ENCODE data around the gene RSRC2.

RSRC2 gene

DNA sequence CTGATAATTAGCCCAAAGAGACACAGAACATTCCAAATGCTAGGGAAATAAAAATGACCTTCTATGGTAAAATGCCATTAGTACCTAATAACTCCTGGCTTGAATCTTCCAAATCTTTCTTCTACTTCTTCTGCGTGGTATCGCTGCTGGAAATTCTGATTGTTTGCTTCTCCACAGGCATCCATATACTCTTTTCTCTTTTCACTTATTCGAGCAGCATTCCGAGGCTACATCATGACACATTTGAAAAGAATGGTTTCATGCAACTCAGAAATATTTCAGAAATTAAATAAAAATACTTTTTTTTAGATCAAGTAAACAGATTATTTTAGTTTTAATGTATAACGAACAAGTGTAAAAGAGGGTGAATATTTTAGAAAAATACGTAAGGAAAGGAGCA is 44.9 kb downstream of the RSRC2 start:
- Histone ChIP-seq H2BK12ac (ENCODE audit: low read length) (no peak overlapping the region), H3K4me2 (ENCODE audit: insufficient read depth, low read length, poor library complexity, severe bottlenecking) (no peak overlapping the region), H2BK15ac (ENCODE audit: low read length) (no peak overlapping the region), H3K4ac (ENCODE audit: low read length) (no peak overlapping the region), H3K27me3 (ENCODE audit: control insufficient read depth in 3 of 3, insufficient read depth in 3 of 3, low read depth in 1 of 3, low read length in 3 of 3) (no peaks in the 10 kb centered on the region), H3K27ac (replicated peaks; ENCODE audit: low read length) (no peak overlapping the region), H4K8ac (ENCODE audit: low read depth, low read length) (no peak overlapping the region), H2BK120ac (ENCODE audit: low read depth, low read length) (no peak overlapping the region), H3K9ac (ENCODE audit: low read depth, low read length, poor library complexity) (no peak overlapping the region), H3K4me1 (ENCODE audit: control insufficient read depth in 2 of 2, insufficient read depth in 1 of 2, low read depth in 1 of 2, low read length in 2 of 2) (no peaks in the 10 kb centered on the region), H3K4me3 (ENCODE audit: low read length in 2 of 2) (no peak overlapping the region), H2AK5ac (ENCODE audit: low read depth, low read length) (no peak overlapping the region), H3K9me3 (replicated peaks in 1 of 2; ENCODE audit: control insufficient read depth in 2 of 2, insufficient read depth in 1 of 2, low read depth in 1 of 2, low read length in 2 of 2) (no peaks in the 10 kb centered on the region), H3K18ac (ENCODE audit: low read length) (no peak overlapping the region), H3K14ac (ENCODE audit: low read length) (no peak overlapping the region), H3K36me3 (replicated peaks in 1 of 2; ENCODE audit: control insufficient read depth in 2 of 2, insufficient read depth in 2 of 2, low read length in 2 of 2) (peaks cover 29 to 99% of the 10 kb centered on the region in 2 donors), H3K79me1 (ENCODE audit: low read depth, low read length) (no peaks in the 10 kb centered on the region), H4K91ac (ENCODE audit: low read depth, low read length, poor library complexity) (no peak overlapping the region), H2BK5ac (ENCODE audit: low read length) (no peak overlapping the region), H2AFZ (ENCODE audit: low read length) (no peak overlapping the region), H3K23ac (ENCODE audit: low read depth, low read length, poor library complexity) (no peak overlapping the region)
- DNase-seq (ENCODE audit: low spot score): no peak
- no CpG with 5 or more reads among the region's 6 CpGs for WGBS, 2 donors (ENCODE audit: extremely low coverage in 2 of 2, insufficient read length in 2 of 2, insufficient replicate concordance in 1 of 2)

DNA sequence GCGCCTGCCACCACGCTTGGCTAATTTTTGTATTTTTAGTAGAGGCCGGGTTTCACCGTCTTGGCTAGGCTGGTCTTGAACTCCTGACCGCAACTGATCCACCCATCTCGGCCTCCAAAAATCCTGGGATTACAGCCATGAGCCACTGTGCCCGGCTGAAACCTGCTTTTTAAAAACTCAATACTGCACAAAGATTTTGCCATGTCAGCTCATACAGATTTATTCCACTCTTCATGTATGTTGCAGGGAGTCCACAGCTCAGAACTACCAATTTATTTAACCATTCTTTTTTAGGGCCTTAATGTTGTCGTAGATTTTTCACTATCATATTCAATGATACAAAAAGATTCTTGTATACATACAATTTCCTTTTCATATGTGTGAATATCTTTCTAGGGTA is 46.0 kb downstream of the RSRC2 start:
- H3K14ac ChIP-seq (ENCODE audit: low read length): no peak overlapping the region
- no peak overlapping the region for H2BK15ac ChIP-seq (ENCODE audit: low read length)
- no peak overlapping the region for H2BK12ac ChIP-seq (ENCODE audit: low read length)
- no peak overlapping the region for H2BK5ac ChIP-seq (ENCODE audit: low read length)
- H3K27me3 ChIP-seq (ENCODE audit: control insufficient read depth in 3 of 3, insufficient read depth in 3 of 3, low read depth in 1 of 3, low read length in 3 of 3): no peaks in the 10 kb centered on the region
- no peak overlapping the region for H4K91ac ChIP-seq (ENCODE audit: low read depth, low read length, poor library complexity)
- H2BK120ac ChIP-seq (ENCODE audit: low read depth, low read length): no peak overlapping the region
- no peaks in the 10 kb centered on the region for H3K9me3 ChIP-seq (replicated peaks in 1 of 2; ENCODE audit: control insufficient read depth in 2 of 2, insufficient read depth in 1 of 2, low read depth in 1 of 2, low read length in 2 of 2)
- H3K9ac ChIP-seq (ENCODE audit: low read depth, low read length, poor library complexity): no peak overlapping the region
- H3K4ac ChIP-seq (ENCODE audit: low read length): no peak overlapping the region
- H3K4me3 ChIP-seq (ENCODE audit: low read length in 2 of 2): no peak overlapping the region
- H3K18ac ChIP-seq (ENCODE audit: low read length): no peak overlapping the region
- no peak overlapping the region for H3K4me2 ChIP-seq (ENCODE audit: insufficient read depth, low read length, poor library complexity, severe bottlenecking)
- H3K36me3 ChIP-seq (replicated peaks in 1 of 2; ENCODE audit: control insufficient read depth in 2 of 2, insufficient read depth in 2 of 2, low read length in 2 of 2): peaks cover 31 to 100% of the 10 kb centered on the region in 2 donors
- H3K79me1 ChIP-seq (ENCODE audit: low read depth, low read length): no peaks in the 10 kb centered on the region
- no peak overlapping the region for H2AFZ ChIP-seq (ENCODE audit: low read length)
- no peak overlapping the region for H3K23ac ChIP-seq (ENCODE audit: low read depth, low read length, poor library complexity)
- no peak overlapping the region for H4K8ac ChIP-seq (ENCODE audit: low read depth, low read length)
- H3K27ac ChIP-seq (replicated peaks; ENCODE audit: low read length): no peak overlapping the region
- no peak for DNase-seq (ENCODE audit: low spot score)
- no peaks in the 10 kb centered on the region for H3K4me1 ChIP-seq (ENCODE audit: control insufficient read depth in 2 of 2, insufficient read depth in 1 of 2, low read depth in 1 of 2, low read length in 2 of 2)
- no peak overlapping the region for H2AK5ac ChIP-seq (ENCODE audit: low read depth, low read length)
- no CpG with 5 or more reads among the region's 8 CpGs for WGBS, 2 donors (ENCODE audit: extremely low coverage in 2 of 2, insufficient read length in 2 of 2, insufficient replicate concordance in 1 of 2)

DNA sequence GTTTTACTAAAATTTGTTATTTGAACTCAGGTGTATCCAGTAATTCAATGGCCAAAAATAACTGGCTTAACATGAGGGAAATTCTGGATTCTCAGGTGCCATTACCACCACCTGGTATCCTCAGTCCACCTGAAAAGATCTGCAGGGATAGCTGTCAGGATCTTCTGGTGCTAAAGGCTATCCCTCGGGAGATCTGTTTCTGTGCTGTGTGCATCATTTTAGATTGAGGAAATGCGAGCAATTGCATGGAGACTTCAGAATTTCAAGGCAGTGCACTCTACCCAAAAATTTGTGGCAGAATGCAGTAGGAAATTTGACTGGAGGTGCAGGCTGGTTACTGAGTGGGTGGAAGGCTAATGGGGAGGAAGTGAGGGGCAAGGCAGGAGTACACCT is 52.4 kb downstream of the RSRC2 start:
- H2BK12ac ChIP-seq (ENCODE audit: low read length): no peak overlapping the region
- no CpG with 5 or more reads among the region's 2 CpGs for WGBS, 2 donors (ENCODE audit: extremely low coverage in 2 of 2, insufficient read length in 2 of 2, insufficient replicate concordance in 1 of 2)
- no peak overlapping the region for H3K14ac ChIP-seq (ENCODE audit: low read length)
- H3K4ac ChIP-seq (ENCODE audit: low read length): no peak overlapping the region
- peaks cover 2% of the 10 kb centered on the region for H3K79me1 ChIP-seq (ENCODE audit: low read depth, low read length)
- no peak for DNase-seq (ENCODE audit: low spot score)
- H2AFZ ChIP-seq (ENCODE audit: low read length): no peak overlapping the region
- no peak overlapping the region for H3K27ac ChIP-seq (replicated peaks; ENCODE audit: low read length)
- H3K36me3 ChIP-seq (replicated peaks in 1 of 2; ENCODE audit: control insufficient read depth in 2 of 2, insufficient read depth in 2 of 2, low read length in 2 of 2): peaks cover 31 to 80% of the 10 kb centered on the region in 2 donors
- no peak overlapping the region for H3K9ac ChIP-seq (ENCODE audit: low read depth, low read length, poor library complexity)
- no peak overlapping the region for H4K8ac ChIP-seq (ENCODE audit: low read depth, low read length)
- no peak overlapping the region for H2BK5ac ChIP-seq (ENCODE audit: low read length)
- H3K23ac ChIP-seq (ENCODE audit: low read depth, low read length, poor library complexity): no peak overlapping the region
- H3K9me3 ChIP-seq (replicated peaks in 1 of 2; ENCODE audit: control insufficient read depth in 2 of 2, insufficient read depth in 1 of 2, low read depth in 1 of 2, low read length in 2 of 2): no peaks in the 10 kb centered on the region
- no peak overlapping the region for H3K4me2 ChIP-seq (ENCODE audit: insufficient read depth, low read length, poor library complexity, severe bottlenecking)
- no peak overlapping the region for H3K4me3 ChIP-seq (ENCODE audit: low read length in 2 of 2)
- no peaks in the 10 kb centered on the region for H3K27me3 ChIP-seq (ENCODE audit: control insufficient read depth in 3 of 3, insufficient read depth in 3 of 3, low read depth in 1 of 3, low read length in 3 of 3)
- no peaks in the 10 kb centered on the region for H3K4me1 ChIP-seq (ENCODE audit: control insufficient read depth in 2 of 2, insufficient read depth in 1 of 2, low read depth in 1 of 2, low read length in 2 of 2)
- H2AK5ac ChIP-seq (ENCODE audit: low read depth, low read length): no peak overlapping the region
- no peak overlapping the region for H3K18ac ChIP-seq (ENCODE audit: low read length)
- H4K91ac ChIP-seq (ENCODE audit: low read depth, low read length, poor library complexity): no peak overlapping the region
- no peak overlapping the region for H2BK120ac ChIP-seq (ENCODE audit: low read depth, low read length)
- H2BK15ac ChIP-seq (ENCODE audit: low read length): no peak overlapping the region

DNA sequence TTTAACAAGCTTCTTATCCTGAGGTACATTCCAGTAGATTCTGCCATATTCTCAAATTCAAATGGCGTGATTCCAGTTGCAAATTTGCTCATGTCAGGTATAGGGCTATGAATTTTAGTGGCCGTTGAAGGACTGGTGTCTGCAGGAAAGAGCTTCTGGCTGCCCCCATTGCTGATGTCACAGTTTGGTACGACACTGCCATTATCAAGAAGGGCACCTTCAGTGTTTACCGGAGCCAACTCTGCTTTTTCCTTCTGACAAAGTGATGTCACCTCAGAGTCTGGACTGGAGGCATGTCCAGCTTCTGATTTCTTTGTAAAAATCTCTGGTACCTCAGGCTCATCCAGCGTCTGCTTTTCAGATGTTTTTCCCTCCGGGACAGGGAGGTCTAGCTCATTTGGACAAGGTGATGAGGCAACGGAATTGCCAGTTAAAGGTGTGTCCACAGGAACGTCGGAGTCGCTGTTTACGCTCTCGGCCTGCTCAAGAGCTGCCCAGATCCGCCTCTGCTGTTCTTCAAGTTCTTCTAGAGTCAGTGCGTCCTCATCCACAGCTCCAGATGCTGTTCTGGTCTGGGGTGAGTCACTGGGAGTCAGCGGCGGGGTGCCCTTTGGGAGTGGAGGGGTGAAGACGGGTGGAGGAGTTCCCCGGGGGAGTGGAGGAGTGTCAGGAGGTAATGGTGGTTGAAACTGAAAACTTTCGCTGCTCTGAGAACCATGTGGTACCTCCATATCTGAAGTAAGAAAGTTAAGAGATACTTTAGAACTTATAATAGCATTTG is 53.0 kb downstream of the RSRC2 start:
- Histone ChIP-seq H3K4me3 (ENCODE audit: low read length in 2 of 2) (no peak overlapping the region), H4K91ac (ENCODE audit: low read depth, low read length, poor library complexity) (no peak overlapping the region), H2BK120ac (ENCODE audit: low read depth, low read length) (no peak overlapping the region), H2AK5ac (ENCODE audit: low read depth, low read length) (no peak overlapping the region), H3K14ac (ENCODE audit: low read length) (no peak overlapping the region), H2AFZ (ENCODE audit: low read length) (no peak overlapping the region), H2BK5ac (ENCODE audit: low read length) (no peak overlapping the region), H4K8ac (ENCODE audit: low read depth, low read length) (no peak overlapping the region), H3K4me1 (ENCODE audit: control insufficient read depth in 2 of 2, insufficient read depth in 1 of 2, low read depth in 1 of 2, low read length in 2 of 2) (no peaks in the 10 kb centered on the region), H3K79me1 (ENCODE audit: low read depth, low read length) (peaks cover 2% of the 10 kb centered on the region), H2BK12ac (ENCODE audit: low read length) (no peak overlapping the region), H3K18ac (ENCODE audit: low read length) (no peak overlapping the region), H3K27me3 (ENCODE audit: control insufficient read depth in 3 of 3, insufficient read depth in 3 of 3, low read depth in 1 of 3, low read length in 3 of 3) (no peaks in the 10 kb centered on the region), H3K23ac (ENCODE audit: low read depth, low read length, poor library complexity) (no peak overlapping the region), H3K4me2 (ENCODE audit: insufficient read depth, low read length, poor library complexity, severe bottlenecking) (no peak overlapping the region), H3K27ac (replicated peaks; ENCODE audit: low read length) (no peak overlapping the region), H3K9ac (ENCODE audit: low read depth, low read length, poor library complexity) (no peak overlapping the region), H2BK15ac (ENCODE audit: low read length) (no peak overlapping the region), H3K36me3 (replicated peaks in 1 of 2; ENCODE audit: control insufficient read depth in 2 of 2, insufficient read depth in 2 of 2, low read length in 2 of 2) (peaks cover 28 to 74% of the 10 kb centered on the region in 2 donors), H3K4ac (ENCODE audit: low read length) (no peak overlapping the region), H3K9me3 (replicated peaks in 1 of 2; ENCODE audit: control insufficient read depth in 2 of 2, insufficient read depth in 1 of 2, low read depth in 1 of 2, low read length in 2 of 2) (no peaks in the 10 kb centered on the region)
- no peak for DNase-seq (ENCODE audit: low spot score)
- WGBS, 2 donors (ENCODE audit: extremely low coverage in 2 of 2, insufficient read length in 2 of 2, insufficient replicate concordance in 1 of 2): no CpG with 5 or more reads among the region's 19 CpGs
